ENCODE results near the gene BAG1.

The BAG1 gene

DNA sequence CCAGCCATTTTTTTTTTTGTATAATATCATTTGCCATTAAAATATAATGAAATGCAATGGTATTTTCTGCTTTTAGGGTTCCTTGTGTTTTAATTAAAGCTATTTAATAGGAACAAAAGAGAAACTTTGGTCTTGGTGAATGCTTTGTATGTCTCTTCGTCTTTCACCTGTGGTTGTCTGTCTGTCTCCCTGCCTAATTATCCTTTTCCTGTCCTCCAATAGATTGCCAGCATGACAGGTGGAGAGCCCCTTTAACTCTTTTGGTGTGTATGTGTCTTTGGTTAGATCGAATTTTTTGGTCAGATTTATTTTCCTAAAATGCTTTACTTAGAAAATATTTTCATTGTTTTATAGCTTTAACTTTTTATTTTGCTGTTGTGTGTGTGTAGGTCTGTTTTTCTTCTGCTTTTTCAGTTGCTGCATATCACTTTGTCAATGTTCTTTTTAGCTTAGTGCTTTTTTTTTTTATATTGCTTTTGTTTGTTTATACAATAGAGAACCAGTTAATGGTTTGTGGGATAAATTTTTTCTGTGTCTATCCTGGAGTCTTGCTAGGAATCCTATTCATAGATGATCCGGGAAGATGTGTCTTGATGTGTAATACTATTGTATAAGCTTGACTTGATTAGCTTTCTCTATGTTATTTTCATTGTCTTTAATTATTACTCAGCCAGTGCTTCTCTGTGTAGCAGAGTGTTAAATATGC, 8.9 kb upstream of the BAG1 start:
- no peak for DNase-seq

DNA sequence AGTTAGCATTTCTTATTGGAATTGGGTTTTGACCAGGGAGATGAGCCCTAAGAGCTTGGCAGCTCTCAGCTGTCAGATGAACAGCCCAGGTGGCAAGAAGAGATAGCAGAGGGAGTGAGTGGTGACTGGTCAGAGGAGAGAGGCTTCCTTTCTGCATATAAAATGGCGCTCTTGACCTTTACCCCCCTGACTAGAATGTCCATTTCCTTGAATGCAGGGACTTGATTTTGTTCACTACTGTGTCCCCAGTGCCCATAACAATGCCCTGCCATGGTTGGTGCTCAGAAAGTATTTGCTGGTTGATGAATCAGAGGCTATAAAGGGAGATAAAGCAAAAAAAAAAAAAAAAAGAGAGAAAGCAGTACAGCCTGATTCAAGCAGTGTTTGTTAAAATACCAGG, 7.6 kb upstream of the BAG1 start:
- DNase-seq = no peak

DNA sequence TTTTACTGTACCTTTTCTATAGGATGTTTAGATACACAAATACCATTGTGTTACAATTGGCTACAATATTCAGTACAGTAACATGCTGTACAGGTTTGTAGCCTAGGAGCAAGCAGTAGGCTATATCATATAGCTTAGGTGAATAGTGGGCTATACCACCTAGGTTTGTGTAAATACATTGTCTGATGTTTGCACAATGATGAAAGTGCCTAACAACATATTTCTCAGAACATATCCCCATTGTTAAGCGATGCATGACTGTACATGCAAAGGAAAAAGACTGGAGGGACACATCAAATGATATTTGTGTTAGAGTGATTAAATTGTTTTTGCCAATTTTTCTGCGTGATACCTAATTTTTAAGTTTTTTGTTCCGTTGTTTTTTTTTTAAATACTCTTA, 5.6 kb upstream of the BAG1 start:
- no peak for DNase-seq

DNA sequence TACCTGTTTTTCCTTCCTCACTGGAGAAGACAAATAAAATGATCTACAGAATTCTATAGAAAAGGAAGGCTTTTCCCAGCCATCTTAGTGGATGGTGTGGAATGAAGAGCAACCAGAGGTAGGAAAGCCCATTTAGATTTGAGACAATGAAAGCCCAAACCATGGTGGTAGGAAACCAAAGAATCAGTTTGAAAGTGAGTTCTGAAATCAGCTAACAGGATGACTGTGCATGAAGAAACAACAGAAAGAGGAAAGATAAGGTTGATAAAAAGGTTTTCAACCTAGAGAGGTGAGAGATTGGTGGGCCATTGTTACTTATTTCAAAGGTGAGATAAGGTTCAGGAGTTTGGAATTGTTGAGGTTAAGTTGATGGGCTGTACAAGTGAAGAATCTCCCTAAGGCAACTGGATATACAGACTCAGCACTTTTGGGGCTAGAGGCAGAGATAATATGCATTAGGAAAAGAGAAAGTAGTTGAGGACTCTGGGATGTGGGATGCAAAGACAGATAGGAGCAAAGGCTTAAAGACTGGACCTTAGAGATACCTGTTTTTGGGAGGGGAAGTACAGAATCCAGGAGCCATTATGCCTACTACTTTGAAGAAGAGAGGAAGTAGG, 2.8 kb upstream of the BAG1 start:
- no peak for DNase-seq

DNA sequence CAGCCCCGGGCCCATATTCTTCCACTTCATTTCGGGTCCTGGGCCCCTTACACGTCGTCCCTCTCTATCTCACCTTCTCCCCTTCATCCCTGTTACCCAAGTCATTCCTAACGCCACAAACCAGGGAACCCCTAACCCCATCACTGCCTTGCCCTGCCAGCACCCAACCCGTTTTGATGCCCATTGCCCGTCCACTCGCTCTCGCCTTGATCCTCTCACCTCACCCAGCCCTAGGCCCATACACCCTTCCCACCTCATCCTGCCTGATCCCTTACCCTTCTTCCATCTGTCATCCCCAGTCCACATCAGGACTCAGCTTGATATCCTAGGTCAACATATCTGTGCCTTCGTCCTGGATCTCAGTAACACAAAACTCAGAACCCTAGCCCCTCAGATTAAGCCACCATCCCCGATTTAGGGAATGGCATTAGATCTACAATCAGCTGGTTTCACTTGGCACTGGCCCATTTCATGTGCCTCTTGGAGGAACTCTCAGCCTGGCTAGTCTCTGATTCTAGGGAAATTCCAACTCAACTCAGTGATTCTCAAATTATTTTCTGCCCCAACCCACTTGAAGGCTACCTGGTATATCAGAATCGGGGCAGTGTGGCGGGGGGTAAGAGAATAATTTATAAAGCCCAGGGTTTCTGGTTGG, 830 bp upstream of the BAG1 start:
- no peak for DNase-seq

DNA sequence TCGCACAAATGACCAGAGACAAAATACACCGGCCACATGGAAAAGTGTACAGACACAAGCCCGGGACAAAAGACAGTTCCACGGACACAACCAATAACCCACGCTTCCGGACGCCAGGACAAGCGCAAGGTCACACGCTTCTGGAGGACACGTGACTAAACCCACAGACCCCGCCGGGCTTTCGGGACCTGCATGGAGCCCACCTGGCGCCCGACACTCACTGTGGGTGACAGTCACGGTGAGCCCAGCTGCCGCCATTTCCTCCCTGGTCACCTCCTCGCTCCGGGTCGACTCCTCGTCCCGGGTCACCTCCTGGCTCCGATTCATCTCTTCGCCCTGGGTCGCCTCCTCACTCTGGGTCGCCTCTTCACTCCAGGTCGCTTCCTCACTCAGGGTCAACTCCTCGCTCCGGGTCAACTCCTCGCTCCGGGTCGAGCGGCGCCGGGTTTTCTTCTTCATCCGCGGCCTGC, 470 bp downstream of the BAG1 start:
- DNase-seq = no peak

DNA sequence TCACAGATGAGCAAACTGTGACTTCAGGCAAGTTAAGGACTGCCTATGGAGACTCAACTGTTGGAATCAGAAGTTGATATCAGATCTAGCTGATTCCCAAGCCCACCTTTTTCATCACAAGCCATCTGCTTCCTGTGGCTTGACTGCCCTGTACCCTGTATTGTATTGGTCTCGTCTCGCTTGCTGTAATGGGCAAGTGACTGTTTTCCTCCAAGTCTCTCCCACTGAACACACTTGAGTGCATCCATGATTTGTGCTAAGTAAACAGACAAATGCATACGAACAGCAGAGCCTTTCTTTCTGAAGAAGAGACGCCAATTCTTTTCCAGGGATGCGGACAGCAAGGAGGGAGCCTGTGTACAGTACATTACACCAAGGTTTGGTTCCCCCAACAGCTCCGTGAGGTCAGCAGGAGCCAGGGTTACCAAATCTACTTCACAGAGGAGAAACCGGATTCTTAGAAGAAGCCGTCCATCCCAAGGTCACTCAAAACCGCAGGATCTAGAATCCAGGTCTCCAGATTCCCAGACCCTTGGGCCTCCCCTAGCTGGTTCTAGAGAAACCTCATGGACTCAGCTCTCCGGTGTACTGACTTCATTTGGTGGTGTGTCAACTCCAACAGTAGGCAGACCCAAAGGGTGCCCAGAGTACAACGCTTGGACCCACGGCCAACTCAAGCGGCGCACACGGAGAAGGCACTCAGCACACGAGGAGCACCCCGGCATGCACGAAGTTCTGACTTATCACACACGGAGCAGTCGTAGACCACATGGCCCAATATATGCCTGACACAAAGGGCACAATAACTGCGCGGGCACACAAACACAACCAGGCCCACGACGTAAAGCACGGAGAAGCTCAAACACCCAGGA, 1.1 kb downstream of the BAG1 start:
- DNase-seq = no peak

DNA sequence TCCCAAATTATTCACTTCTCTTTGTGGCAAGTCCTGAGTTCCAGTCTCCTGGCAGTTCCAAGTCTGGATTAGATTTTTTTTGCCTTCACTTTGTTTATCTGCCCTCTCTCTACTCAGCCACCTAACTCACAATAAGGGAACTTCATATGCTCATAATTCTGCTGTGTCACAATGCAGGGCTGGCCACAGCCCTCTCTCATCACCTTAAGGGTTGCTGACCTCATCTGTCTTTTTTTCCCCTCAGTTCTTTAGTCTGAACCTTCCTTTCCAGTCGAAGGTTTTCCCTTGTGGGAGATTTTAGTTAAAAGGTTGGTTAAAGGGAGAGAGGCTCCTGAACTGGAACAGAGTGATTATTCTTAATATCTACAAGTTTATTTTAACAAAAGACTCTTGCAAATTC, 4.1 kb downstream of the BAG1 start:
- DNase-seq = no peak

DNA sequence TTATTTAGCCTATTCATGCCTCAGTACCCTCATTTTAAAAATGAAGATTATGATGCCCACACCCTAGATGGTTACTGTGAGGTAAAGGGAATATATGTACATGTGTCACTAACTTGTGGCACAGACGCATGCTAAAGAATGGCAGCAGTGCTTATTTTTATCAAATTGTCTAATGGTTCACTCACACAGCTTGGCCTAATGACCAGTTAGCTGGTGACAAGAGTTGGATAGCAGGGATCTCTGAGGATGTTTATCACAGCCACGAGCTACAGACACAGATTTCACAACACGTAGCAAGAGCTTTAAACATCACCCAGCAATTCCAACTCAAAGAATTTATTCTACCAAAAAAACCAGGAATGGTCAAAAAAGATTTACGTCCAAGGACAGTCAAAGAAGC, 7.2 kb downstream of the BAG1 start:
- no peak for DNase-seq

DNA sequence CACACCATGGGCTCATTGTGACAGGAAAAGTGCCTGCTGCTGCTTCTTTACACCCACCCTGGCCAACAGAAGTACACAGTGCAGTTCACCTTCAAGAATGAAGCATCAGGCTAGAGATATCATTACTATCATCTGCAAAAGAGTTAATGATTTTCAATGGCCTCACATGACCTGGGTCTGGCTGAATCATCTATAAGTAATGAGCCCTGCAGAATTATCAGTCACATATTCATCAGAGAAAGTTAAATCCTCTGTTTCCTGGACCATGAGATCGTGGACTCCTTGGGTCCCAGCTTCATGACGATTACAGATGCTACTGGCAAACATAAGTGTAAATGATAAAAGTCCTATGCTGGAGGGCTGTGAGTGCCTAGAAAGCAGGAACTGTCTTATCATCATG, 8.3 kb downstream of the BAG1 start:
- no peak for DNase-seq

DNA sequence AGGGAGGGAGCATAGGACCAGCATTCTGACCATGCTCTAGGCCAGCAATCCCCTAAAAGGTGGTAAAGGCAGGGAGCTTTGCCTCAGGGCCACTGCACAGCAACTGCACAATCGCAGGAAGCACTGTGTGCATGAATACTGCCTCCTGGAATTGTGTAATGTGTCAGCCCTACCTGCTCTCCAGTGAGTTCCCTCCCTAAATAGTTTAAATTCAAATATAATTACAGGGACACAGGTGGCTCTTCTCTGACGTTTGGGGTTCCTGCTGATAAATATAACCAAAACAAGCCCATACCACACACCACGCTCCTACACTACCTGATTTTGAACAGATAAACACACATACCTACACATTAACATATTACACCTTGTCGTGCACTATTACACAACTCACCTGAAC, 9.0 kb downstream of the BAG1 start:
- no peak for DNase-seq

DNA sequence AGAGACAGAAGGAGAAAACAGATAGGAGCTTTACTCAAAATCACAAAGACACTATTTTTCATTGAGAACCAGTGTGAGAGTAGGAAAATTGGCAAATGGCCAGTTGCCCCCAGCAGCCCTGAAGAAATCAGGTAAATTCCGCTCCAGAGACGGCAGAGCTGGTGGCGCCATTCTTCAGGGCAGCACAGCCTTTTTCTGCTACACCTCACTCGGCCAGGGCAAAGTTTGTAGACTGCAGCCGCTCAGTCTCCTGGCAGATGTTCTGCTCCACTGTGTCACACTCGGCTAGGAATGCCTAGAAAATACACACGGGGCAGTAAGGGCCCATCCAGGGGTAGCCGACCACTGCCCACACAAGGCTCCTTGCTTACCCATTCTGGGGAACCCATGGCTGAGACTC, 9.5 kb downstream of the BAG1 start:
- no peak for DNase-seq

DNA sequence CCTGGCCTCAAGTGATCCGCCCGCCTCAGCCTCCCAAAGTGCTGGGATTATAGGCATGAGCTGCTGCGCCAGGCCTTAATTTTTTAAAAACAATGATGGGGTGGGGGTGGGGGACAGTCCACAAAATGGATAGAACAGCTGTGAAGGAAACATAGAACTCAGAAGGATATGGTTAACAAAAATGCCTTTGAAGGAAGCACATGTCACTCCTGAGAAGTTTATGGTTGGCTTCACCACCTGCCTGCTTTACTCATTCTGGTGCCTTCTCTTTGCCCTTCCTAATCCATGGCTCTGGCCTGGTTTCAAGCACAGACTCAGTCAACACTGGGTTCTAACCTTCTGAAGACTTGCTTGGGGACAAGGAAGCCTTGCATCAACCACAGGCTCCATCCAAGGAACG, 10.3 kb downstream of the BAG1 start:
- no peak for DNase-seq

DNA sequence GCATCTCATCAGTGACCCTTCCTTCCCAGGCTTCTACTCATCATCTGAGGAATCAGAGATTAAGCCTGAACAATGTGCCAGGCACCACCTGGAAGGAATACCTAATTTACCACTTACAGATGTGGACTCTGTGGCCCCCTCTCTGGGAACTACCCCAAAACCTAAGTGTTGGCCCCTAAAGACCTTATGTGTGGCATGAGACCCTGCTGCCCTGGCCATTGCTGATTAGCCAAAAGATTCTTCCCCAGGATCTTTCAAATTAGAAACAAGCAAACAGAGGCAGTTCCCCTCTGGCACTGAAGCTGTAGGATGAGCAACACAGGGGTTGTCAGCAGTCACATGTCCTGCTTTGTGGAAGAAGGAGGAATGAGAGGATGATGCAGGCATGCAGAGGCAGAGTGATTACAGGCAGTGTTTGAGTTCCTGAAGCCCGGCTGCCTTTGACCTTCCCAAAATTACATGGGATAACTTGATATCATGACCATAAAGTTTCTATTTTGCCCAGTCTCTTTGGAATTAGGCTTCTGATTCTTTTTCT, 14.0 kb downstream of the BAG1 start:
- no peak for DNase-seq

DNA sequence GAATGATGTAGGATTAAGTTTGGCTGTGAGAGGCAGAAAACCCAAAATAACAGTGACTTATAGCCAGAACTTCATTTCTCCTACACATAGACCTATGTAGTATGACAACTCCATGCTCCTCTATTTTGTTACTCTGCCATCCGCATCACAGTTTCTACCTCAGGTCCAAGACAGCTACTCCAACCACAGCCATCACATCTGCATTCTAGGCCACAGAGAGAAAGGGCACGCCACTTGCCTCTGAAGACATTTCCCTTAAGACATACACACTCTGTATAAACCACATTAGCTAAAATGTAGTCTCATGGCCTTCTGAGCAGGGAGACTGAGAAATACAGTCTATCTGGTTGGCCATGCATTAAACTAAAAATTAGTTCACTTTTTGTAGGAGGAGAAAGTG, 14.5 kb downstream of the BAG1 start:
- DNase-seq = no peak

DNA sequence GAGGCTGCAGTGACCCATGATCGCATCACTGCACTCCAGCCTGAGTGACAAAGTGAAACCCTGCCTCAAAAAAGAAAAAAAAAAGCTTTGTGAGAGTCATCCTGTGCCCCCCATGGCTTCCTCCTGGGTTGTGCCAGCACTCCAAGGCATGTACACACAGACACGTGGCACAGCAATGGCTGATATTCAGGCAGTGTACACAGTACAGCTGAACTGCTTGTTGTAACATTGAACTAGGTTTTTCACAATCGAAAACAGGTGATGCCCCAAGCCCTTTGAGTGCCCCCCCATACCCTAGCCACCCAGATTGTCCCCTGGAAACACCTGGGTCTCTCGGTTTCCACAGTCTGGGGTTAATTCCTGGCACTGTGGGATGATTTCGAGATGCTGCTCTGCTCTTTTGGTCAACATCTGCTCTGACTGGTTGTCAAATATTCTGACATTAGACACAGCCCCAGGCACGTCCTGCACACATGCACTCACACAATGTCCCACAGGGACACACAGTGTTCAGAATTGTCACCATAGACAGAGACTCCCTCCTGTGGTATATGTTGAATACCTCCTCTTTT, 15.3 kb downstream of the BAG1 start:
- DNase-seq = no peak

DNA sequence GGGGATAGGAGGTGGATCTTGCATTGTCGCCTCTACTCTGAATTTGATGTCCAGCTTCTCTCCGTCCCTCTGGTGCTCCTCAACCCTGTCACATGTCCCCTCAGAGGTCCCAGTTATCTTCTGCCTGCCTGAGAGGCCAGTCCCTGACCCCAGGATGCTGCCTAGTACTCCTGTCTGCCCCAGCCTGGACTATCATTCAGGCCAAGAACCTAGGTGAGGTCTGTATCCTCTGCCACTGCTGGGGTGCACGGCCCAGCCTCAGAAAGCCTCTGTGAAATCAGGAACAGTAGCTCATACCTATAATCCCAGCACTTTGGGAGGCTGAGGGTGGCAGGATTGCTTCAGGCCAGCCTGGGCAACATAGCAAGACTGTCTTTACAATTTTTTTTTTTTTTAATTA, 15.9 kb downstream of the BAG1 start:
- no peak for DNase-seq

DNA sequence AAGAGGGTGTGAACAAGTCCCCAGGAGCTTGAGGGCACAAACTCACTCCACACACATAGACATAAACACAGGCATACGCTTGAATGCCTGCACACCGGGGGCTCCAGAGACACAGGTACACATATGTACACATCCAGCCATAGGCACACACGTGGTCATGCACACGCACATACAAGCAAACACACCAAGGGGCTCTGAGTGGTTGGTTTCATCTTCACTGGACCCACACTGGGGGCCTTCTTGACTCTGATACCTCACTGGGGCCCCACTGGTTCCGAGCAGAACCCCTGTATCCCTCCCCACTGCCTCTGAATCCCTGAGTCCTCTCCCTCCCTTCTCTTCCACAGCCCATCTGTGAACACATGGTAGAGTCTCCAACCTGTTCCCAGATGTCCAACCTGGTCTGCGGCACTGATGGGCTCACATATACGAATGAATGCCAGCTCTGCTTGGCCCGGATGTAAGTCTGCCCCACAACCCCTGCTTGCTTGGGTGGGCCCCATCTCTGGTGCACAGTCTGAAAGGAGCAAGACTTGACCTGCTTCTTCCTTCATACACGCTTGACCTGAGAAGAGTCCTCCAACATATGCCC, 18.1 kb downstream of the BAG1 start:
- no peak for DNase-seq

DNA sequence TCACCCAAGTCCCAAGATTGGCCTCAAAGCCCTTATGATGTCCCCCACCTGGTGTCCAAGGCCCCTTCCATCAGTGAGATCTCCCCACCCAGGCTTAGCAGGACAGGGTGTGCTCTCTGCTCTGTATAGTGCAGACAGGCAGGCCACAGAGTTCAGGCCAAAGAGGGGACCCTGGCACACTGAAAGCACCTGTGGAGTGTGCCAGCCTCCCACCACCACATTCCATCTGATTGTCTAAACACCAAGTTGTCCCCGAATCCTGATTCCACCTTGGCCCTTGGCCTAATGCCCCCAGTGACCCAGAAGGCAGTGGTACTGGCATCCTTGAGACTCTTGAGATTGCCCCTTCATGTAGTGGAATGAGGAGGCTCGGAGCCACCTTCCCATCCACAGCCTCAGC, 19.2 kb downstream of the BAG1 start:
- DNase-seq = no peak

DNA sequence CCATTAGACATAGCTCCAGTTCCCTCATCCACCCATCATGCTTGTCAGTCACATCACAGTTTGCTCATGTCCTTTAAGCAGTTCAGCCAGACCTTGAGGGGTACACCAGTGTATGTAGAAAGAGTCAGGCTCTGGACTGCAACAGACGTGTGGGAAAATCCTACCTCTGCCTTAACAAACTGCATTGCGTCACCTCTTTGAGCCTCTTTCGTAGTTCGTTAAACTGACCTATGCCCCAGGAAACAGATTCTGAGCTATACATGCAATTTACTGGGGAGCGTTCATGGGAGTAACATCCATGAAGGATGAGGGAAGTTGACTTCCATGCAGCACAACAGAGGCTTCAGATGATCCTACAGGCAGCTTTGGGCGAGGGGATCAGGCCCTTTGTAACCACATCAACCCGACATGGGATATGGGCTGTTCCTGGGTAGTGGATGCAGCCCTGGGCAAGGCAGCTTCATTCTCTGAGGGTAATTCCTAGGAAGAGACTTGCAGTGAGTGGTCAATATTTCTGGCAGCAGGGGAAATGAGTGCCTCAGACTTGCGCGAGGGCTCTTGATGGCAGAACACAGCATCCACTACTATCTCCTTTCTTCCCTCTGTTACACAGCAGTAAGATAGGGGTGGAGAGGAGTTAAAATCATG, 20.2 kb downstream of the BAG1 start:
- DNase-seq = no peak

DNA sequence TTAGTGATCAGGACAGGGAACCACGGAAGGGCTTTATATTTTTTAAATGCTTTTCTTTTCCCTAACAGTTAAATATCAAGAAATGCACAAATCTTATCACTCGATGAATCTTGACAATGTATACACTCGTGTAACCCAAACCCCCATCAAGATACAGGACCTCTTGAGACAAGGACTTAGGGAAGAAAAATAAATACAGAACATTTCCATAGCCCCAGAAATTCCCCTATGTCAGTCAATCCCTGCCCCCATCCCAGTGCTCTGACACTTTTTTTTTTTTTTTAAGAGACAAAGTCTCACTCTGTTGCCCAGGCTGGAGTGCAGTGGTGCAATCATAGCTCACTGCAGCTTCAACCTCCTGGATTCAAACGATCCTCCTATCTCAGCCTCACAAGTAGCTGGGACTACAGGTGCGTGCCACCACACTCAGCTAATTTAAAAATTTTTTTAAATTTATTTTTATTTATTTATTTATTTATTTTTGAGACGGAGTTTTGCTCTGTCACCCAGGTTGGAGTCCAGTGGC, 21.8 kb downstream of the BAG1 start:
- DNase-seq = no peak

DNA sequence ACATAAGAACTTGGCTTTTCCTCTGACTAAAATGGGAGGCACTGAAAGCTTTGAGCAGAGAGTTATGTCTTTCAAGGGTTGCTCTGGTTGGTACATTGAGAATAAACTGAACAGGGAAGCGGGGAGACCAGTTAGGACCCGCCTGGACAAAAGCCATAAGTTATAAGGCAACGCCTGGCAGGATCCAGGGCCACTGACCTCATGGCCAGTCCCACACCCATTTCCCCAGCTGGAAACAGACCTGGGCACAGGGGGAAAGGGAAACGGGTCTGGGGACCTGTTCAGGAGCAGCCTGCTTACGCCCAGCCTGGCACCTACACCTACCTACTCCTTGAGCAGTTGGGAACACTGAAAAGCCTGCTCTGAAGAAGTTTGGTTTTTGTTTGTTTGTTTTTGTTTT, 23.2 kb downstream of the BAG1 start:
- no peak for DNase-seq
